Measurements from ENCODE around the gene GRIK5. TPM values are rescaled to one million over a fixed set of nuclear protein-coding genes. Genes with fewer than 3 reads are reported as not detected.
"Not testable (repeated sequence)": the region's sequence is repeated elsewhere in the genome, so short reads cannot be mapped to it uniquely, and the experiment has no call there.

Gene GRIK5
- polyA plus RNA-seq, 1 experiment, result 0.06 TPM

DNA sequence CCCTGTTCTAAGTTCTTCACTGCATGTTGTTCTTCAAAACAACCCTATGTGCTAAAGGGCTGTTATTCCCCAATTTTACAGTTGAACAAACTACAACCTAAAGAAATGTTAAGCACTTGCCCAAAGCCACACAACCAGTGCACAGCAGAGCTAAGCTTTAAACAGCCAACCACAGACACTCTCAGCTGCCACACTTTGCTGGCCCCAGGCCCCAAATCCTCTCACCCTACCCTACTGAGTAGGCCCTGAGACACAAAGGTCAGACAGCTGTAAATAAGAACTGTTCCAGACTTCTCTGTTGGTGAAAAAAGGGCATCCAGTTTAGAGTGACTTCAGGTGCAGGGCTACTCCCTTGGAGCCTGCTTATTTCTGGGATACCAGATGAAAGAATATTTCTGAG lies 30.0 kb downstream of the GRIK5 start:
- POLR2A ChIA-PET, result no interaction called here
- no peaks in the 10 kb centered on the region for H3K36me3 ChIP-seq (ENCODE audit: control insufficient read depth, insufficient read depth, low read length)
- CTCF ChIA-PET, result no interaction called here
- TF ChIP-seq, protein P1, sequence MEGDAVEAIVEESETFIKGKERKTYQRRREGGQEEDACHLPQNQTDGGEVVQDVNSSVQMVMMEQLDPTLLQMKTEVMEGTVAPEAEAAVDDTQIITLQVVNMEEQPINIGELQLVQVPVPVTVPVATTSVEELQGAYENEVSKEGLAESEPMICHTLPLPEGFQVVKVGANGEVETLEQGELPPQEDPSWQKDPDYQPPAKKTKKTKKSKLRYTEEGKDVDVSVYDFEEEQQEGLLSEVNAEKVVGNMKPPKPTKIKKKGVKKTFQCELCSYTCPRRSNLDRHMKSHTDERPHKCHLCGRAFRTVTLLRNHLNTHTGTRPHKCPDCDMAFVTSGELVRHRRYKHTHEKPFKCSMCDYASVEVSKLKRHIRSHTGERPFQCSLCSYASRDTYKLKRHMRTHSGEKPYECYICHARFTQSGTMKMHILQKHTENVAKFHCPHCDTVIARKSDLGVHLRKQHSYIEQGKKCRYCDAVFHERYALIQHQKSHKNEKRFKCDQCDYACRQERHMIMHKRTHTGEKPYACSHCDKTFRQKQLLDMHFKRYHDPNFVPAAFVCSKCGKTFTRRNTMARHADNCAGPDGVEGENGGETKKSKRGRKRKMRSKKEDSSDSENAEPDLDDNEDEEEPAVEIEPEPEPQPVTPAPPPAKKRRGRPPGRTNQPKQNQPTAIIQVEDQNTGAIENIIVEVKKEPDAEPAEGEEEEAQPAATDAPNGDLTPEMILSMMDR (IDR thresholded peaks at IDR 0.05; ENCODE audit: insufficient read depth, low read depth, low read length), result no peak
- no peak overlapping the region for H3K4me3 ChIP-seq (ENCODE audit: low read depth, low read length)
- DNase-seq (ENCODE audit: low read depth), result no peak
- peaks cover 3% of the 10 kb centered on the region for H3K27me3 ChIP-seq (ENCODE audit: control insufficient read depth, insufficient read depth, low read length)

DNA sequence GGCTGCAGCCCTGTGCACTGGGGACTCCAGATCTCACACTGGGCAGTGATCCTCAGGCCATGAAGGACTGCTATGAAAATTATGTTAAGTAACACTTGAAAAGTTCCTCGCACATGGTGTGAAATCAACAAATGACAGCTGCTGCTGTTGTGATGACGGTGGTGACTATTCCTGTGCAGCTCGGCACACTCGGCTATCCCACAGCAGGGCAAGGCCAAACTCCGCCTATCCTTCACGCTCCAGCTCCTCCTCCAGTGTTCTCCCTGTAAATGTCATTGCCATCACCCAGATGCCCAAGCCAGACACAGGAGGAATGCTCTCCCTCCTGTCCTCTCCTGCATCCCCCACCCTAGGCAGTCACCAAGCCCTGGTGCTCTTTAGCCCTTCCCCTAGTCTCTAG lies 31.3 kb downstream of the GRIK5 start:
- ChIA-PET POLR2A (no interaction called here), CTCF (interaction anchor here (0.6 to 1.9 kb wide), 3 partner anchors 10 to 40 kb away, joined by 3 to 14 read pairs (median 3); no protein-coding TSS in a partner anchor)
- no peak for DNase-seq (ENCODE audit: low read depth)
- H3K4me3 ChIP-seq (ENCODE audit: low read depth, low read length), result no peak overlapping the region
- H3K27me3 ChIP-seq (ENCODE audit: control insufficient read depth, insufficient read depth, low read length), result peaks cover 3% of the 10 kb centered on the region
- no peaks in the 10 kb centered on the region for H3K36me3 ChIP-seq (ENCODE audit: control insufficient read depth, insufficient read depth, low read length)
- TF ChIP-seq, protein P1 (IDR thresholded peaks at IDR 0.05; ENCODE audit: insufficient read depth, low read depth, low read length), result no peak

DNA sequence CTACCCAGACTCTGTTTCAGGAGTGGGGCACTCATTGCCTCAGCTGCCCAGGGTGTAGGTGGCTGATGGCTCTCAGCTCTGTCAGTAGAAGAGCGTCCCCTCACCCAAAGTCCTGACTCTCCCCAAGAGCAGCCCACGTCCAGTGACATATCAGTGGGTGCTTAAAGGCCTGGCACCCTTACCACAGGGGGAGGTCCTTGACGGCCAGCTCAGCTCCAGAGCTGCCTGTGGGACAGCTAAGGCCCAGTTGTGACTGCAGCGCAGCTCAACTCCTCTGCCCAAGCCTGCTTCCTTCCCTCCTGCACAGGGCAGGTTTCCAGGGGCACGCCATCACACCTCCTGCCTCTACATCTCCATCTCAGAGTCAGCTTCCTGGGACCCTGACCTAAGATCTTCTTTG lies 32.4 kb downstream of the GRIK5 start:
- CTCF ChIA-PET, result interaction anchor here (0.7 to 1.9 kb wide), 3 partner anchors 9 to 39 kb away, joined by 3 to 14 read pairs (median 4); no protein-coding TSS in a partner anchor
- TF ChIP-seq, protein P1 (IDR thresholded peaks at IDR 0.05; ENCODE audit: insufficient read depth, low read depth, low read length), result no peak
- POLR2A ChIA-PET, result no interaction called here
- no peak for DNase-seq (ENCODE audit: low read depth)
- Histone ChIP-seq H3K36me3 (ENCODE audit: control insufficient read depth, insufficient read depth, low read length) (no peaks in the 10 kb centered on the region), H3K4me3 (ENCODE audit: low read depth, low read length) (no peak overlapping the region), H3K27me3 (ENCODE audit: control insufficient read depth, insufficient read depth, low read length) (peaks cover 3% of the 10 kb centered on the region)

DNA sequence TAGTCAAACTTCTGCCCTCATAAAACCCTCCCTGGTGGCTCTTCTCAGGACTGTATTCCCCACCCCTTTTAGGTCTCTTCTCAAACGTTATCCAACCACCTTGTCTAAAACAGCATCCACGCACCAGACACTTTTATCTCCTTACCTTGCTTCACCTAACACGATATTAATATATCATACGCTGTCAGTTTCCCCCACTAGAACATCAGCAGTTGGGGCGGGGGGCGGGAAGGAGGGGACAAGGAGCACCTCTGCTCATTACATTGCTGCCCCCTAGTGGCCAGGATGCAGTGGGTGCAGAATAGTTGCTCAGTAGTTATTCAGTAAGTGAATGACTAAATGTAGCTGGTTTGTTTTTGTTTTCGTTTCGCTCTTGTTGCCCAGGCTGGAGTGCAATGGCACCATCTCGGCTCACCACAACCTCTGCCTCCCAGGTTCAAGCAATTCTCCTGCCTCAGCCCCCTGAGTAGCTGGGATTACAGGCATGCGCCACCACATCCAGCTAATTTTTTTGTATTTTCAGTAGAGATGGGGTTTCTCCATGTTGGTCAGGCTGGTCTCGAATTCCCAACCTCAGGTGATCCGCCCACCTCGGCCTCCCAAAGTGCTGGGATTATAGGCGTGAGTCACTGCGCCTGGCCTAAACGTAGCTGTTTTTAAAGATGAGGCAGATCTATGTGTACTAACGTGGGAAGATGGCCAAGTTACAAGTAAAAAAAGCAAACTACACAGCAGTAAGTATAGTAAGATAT lies 35.2 kb downstream of the GRIK5 start:
- CTCF ChIA-PET, result interaction anchor here (0.7 to 3.7 kb wide), 23 partner anchors 8 to 405 kb away, joined by 3 to 36 read pairs (median 6); partner anchors contain the start of genes ATP1A3 and RABAC1

DNA sequence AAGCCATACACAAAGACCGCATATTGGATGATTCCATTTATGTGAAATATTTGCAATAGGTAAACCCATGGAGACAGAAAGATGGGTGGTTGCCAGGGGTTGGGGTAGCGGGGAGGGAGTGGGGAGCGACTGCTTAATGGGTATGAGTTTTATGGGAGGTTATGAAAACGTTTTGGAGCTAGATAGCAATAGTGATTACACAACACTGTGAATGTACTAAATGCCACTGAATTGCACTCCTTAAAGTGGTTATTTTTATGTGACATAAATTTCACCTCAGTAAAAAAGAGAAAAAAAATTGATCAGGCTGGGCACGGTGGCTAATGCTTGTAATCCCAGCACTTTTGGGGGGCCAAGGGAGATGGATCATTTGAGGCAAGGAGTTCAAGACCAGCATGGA lies 36.6 kb downstream of the GRIK5 start:
- CTCF ChIA-PET, result interaction anchor here (1.1 to 3.7 kb wide), 7 partner anchors 13 to 76 kb away, joined by 4 to 36 read pairs (median 20); partner anchors contain the start of gene RABAC1

More for the DNA sequence above, 35.2 kb downstream of the GRIK5 start:
- H3K27me3 ChIP-seq (ENCODE audit: control insufficient read depth, insufficient read depth, low read length); H3K4me3 ChIP-seq (ENCODE audit: low read depth, low read length); DNase-seq (ENCODE audit: low read depth); POLR2A ChIA-PET; H3K36me3 ChIP-seq (ENCODE audit: control insufficient read depth, insufficient read depth, low read length): not testable (repeated sequence)
- TF ChIP-seq, protein P1 (IDR thresholded peaks at IDR 0.05; ENCODE audit: insufficient read depth, low read depth, low read length), result peak; percentile 89

More for the DNA sequence above, 36.6 kb downstream of the GRIK5 start:
- TF ChIP-seq, protein P1 (IDR thresholded peaks at IDR 0.05; ENCODE audit: insufficient read depth, low read depth, low read length), result no peak
- DNase-seq (ENCODE audit: low read depth), result no peak
- no peaks in the 10 kb centered on the region for H3K36me3 ChIP-seq (ENCODE audit: control insufficient read depth, insufficient read depth, low read length)
- POLR2A ChIA-PET, result no interaction called here
- no peak overlapping the region for H3K4me3 ChIP-seq (ENCODE audit: low read depth, low read length)
- peaks cover 2% of the 10 kb centered on the region; the same call in 1 of the 2 replicates for H3K27me3 ChIP-seq (ENCODE audit: control insufficient read depth, insufficient read depth, low read length)

All from BJ (cell line).